Right hindlimb (tissue), 1 donor: Measurements from ENCODE around the gene BSDC1.
A peak's percentile ranks its signal among the peaks of the same experiment; 100 is the strongest.

Experiments
- DNase-seq: peaks from one replicate; pipeline ENCODE4 v3.0.0-alpha.2; 2018

The BSDC1 gene

GRCh38 chr1:32393136-32393535, 1.1 kb downstream of the BSDC1 start:
- DNase-seq, result no peak

GRCh38 chr1:32392325-32392724, 1.9 kb downstream of the BSDC1 start:
- DNase-seq, result no peak

- no peak for DNase-seq
These were observed 3.1 kb downstream of the BSDC1 start for GRCh38 chr1:32390904-32391870.

- no peak for DNase-seq
These were observed 5.6 kb downstream of the BSDC1 start for GRCh38 chr1:32388641-32389040.

GRCh38 chr1:32386676-32387392, 7.4 kb downstream of the BSDC1 start:
- no peak for DNase-seq

- DNase-seq, result no peak
These were observed 14.2 kb downstream of the BSDC1 start for GRCh38 chr1:32380057-32380456.

- DNase-seq, result no peak
These were observed 16.6 kb downstream of the BSDC1 start for GRCh38 chr1:32377541-32378220.

GRCh38 chr1:32376199-32376598, 18.0 kb downstream of the BSDC1 start:
- DNase-seq, result no peak

GRCh38 chr1:32373996-32374592, 20.1 kb downstream of the BSDC1 start:
- DNase-seq, result no peak

- no peak for DNase-seq
These were observed 22.0 kb downstream of the BSDC1 start for GRCh38 chr1:32372149-32372756.

- no peak for DNase-seq
These were observed 26.2 kb downstream of the BSDC1 start for GRCh38 chr1:32367912-32368635.

GRCh38 chr1:32365445-32365844, 28.8 kb downstream of the BSDC1 start:
- DNase-seq, result no peak

- no peak for DNase-seq
These were observed 29.4 kb downstream of the BSDC1 start for GRCh38 chr1:32364836-32365235.

GRCh38 chr1:32363713-32364112, 30.5 kb downstream of the BSDC1 start:
- no peak for DNase-seq

GRCh38 chr1:32362474-32363313, 31.5 kb downstream of the BSDC1 start, which contains the start of the genes FAM229A and TSSK3:
Gene FAM229A (minus strand): TSS chr1:32362485. CDS start chr1:32362091, 394 bp downstream.
Gene TSSK3 (plus strand): TSS chr1:32362539. CDS start chr1:32362702, 163 bp downstream.
- no peak for DNase-seq

- peak; percentile 71 for DNase-seq
These were observed 32.4 kb downstream of the BSDC1 start for GRCh38 chr1:32361674-32362473.

GRCh38 chr1:32361308-32361673, 33.0 kb downstream of the BSDC1 start:
- DNase-seq, result no peak

- no peak for DNase-seq
These were observed 35.8 kb downstream of the BSDC1 start for GRCh38 chr1:32358435-32358834.

GRCh38 chr1:32357614-32358013, 36.6 kb downstream of the BSDC1 start:
- DNase-seq, result no peak

GRCh38 chr1:32356478-32356877, 37.8 kb downstream of the BSDC1 start:
- no peak for DNase-seq
